ENCODE measurements around the gene AZIN2.

GRCh38 chr1:33131191-33131590, 50.2 kb downstream of the AZIN2 start:
- TF ChIP-seq, protein P1, sequence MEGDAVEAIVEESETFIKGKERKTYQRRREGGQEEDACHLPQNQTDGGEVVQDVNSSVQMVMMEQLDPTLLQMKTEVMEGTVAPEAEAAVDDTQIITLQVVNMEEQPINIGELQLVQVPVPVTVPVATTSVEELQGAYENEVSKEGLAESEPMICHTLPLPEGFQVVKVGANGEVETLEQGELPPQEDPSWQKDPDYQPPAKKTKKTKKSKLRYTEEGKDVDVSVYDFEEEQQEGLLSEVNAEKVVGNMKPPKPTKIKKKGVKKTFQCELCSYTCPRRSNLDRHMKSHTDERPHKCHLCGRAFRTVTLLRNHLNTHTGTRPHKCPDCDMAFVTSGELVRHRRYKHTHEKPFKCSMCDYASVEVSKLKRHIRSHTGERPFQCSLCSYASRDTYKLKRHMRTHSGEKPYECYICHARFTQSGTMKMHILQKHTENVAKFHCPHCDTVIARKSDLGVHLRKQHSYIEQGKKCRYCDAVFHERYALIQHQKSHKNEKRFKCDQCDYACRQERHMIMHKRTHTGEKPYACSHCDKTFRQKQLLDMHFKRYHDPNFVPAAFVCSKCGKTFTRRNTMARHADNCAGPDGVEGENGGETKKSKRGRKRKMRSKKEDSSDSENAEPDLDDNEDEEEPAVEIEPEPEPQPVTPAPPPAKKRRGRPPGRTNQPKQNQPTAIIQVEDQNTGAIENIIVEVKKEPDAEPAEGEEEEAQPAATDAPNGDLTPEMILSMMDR (IDR thresholded peaks at IDR 0.05; ENCODE audit: low read depth, low read length, missing input control), result no peak
- TF ChIP-seq SP1 (IDR thresholded peaks at IDR 0.05) (no peak), EGR1 (IDR thresholded peaks at IDR 0.05; ENCODE audit: low read depth in 2 of 2) (no peak), JUND (IDR thresholded peaks at IDR 0.05) (no peak)
- TF ChIP-seq, protein P2, sequence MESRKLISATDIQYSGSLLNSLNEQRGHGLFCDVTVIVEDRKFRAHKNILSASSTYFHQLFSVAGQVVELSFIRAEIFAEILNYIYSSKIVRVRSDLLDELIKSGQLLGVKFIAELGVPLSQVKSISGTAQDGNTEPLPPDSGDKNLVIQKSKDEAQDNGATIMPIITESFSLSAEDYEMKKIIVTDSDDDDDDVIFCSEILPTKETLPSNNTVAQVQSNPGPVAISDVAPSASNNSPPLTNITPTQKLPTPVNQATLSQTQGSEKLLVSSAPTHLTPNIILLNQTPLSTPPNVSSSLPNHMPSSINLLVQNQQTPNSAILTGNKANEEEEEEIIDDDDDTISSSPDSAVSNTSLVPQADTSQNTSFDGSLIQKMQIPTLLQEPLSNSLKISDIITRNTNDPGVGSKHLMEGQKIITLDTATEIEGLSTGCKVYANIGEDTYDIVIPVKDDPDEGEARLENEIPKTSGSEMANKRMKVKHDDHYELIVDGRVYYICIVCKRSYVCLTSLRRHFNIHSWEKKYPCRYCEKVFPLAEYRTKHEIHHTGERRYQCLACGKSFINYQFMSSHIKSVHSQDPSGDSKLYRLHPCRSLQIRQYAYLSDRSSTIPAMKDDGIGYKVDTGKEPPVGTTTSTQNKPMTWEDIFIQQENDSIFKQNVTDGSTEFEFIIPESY (IDR thresholded peaks at IDR 0.05), result no peak
- TF ChIP-seq, protein P3, sequence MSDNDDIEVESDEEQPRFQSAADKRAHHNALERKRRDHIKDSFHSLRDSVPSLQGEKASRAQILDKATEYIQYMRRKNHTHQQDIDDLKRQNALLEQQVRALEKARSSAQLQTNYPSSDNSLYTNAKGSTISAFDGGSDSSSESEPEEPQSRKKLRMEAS (IDR thresholded peaks at IDR 0.05), result no peak

All from liver (tissue), 3 donors.